ENCODE results near the gene CHGA. TPM values are rescaled to one million over a fixed set of nuclear protein-coding genes. Genes with fewer than 3 reads are reported as not detected.

CHGA gene, protein sequence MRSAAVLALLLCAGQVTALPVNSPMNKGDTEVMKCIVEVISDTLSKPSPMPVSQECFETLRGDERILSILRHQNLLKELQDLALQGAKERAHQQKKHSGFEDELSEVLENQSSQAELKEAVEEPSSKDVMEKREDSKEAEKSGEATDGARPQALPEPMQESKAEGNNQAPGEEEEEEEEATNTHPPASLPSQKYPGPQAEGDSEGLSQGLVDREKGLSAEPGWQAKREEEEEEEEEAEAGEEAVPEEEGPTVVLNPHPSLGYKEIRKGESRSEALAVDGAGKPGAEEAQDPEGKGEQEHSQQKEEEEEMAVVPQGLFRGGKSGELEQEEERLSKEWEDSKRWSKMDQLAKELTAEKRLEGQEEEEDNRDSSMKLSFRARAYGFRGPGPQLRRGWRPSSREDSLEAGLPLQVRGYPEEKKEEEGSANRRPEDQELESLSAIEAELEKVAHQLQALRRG
- total RNA-seq (2012; rRNA removed) = not detected in 2 replicates

DNA sequence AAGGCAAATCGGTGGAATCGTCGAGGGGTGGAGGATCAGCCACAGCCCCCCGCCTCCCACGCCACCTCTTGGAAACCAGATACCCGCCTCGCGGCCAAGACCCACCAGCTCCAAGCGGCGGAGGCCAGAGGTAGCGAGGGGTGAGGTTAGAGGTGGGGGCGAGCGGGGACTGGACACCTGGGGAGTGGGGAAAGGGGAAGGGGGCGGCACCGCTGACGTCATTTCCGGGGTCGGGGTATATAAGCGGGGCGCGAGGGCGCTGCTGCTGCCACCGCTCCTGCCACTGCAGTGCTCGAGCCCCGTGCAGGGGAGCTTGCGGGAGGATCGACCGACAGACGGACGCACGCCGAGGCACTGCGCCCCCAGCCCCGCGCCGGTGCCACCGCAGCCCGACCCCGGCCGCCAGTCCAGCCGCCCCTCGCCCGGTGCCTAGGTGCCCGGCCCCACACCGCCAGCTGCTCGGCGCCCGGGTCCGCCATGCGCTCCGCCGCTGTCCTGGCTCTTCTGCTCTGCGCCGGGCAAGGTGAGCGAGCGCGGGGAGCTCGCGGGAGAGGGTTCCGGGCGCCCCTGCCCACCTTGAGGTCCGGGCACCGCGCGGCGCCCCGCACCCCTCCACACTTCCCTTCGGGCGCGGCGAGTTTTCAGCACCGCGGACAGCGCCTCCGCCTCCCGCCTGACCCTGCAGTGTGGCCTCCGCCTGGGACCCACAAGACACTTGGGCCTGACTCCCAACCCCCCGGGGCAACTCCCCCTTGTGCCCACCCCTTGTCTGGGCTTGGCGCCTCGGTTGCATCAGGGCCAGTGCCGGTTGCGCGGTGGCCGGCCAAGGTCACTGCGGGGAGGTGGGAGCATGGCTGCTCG, at the start of gene CHGA:
CHGA (plus strand) TSS at position 268 of the 861 bp plus-strand sequence; CDS start at position 478, 210 bp downstream.
- no peaks in the 10 kb centered on the region for H3K4me1 ChIP-seq (ENCODE audit: control insufficient read depth, insufficient read depth, low read length)
- no peaks in the 10 kb centered on the region for H3K36me3 ChIP-seq (ENCODE audit: insufficient read depth, low read length)
- H3K9me3 ChIP-seq (replicated peaks; ENCODE audit: low read length) = no peaks in the 10 kb centered on the region
- peak within 1 kb of the TSS; percentile 49 for H3K4me2 ChIP-seq (ENCODE audit: low read length)
- peaks cover 46% of the 10 kb centered on the region for H3K27me3 ChIP-seq (ENCODE audit: control insufficient read depth, insufficient read depth, low read length)
- no peak within 1 kb of the TSS for H3K4me3 ChIP-seq (ENCODE audit: low read length)
- H3K9ac ChIP-seq (ENCODE audit: low read depth, low read length) = no peak within 1 kb of the TSS

DNA sequence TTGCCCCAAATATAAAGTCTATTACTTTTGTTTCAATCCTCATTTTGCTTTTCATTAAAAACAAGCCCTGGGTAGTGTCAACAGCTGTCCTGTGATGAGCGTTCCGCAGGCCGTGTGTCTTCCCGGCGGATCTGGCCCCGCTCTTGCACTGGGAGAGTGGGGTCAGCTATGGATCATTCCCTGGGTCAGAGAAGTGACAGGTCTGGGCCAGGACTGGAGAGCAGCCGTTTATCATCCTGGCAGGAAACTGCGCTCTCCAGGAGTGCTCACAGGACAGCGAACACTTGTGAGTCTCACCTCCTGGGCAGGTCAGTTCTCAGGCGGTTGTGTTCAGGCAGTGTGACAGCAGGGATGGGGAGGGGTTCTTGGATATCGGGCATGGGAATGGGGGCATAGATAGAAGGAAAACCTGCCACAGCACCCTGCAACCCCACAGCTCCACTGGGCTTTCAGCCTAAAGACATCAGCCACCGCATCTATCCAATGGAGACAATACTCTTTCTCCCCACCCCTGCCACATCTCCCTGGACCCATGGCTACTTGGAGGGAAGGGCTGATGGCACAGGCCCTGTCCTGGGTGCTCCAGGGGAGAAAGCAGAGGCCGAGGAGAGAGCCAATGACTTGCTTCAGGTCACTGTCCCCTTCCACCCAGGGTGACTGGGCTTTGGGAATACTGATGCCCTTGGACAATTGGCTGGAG, 47.8 kb upstream of the CHGA start:
- H3K27me3 ChIP-seq (ENCODE audit: control insufficient read depth, insufficient read depth, low read length) = peaks cover 56% of the 10 kb centered on the region
- no peaks in the 10 kb centered on the region for H3K4me1 ChIP-seq (ENCODE audit: control insufficient read depth, insufficient read depth, low read length)
- H3K36me3 ChIP-seq (ENCODE audit: insufficient read depth, low read length) = no peaks in the 10 kb centered on the region
- H3K4me2 ChIP-seq (ENCODE audit: low read length) = no peak overlapping the region
- no peaks in the 10 kb centered on the region for H3K9me3 ChIP-seq (replicated peaks; ENCODE audit: low read length)
- no peak overlapping the region for H3K4me3 ChIP-seq (ENCODE audit: low read length)
- H3K9ac ChIP-seq (ENCODE audit: low read depth, low read length) = no peak overlapping the region

DNA sequence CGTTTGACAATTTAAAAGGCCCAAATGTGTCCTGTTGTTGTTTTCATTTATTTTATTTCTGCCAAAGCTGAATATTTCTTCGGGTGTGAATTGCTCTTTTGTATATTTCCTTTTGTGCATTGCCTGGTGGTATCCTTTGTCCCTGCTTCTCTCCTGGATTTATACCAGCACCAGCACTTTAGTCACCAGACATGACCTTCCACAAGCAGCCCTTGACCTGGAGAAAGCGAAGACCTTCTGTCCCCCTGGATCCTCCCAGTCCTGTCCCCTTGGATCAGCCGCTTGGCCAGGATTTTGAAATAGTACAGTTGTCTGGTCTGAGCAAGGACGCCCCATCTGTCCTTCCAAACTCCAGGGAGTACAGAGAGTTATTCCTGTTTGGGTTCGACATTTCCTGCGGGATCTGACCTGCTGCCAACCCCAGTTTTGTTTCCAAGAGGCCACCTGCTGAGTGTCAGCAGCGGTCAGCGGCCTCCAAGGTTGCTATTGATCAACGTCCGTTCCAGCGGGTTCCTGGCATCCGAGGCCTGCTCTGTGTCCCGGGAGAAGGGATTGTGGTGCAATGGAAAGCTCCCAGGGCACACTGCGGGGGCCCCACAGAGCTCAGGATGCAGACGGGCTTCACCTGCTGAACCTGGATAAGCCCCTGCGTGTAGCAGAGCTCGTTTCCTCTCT, 45.1 kb upstream of the CHGA start:
- no peaks in the 10 kb centered on the region for H3K4me1 ChIP-seq (ENCODE audit: control insufficient read depth, insufficient read depth, low read length)
- no peak overlapping the region for H3K9ac ChIP-seq (ENCODE audit: low read depth, low read length)
- H3K36me3 ChIP-seq (ENCODE audit: insufficient read depth, low read length) = no peaks in the 10 kb centered on the region
- no peak overlapping the region for H3K4me2 ChIP-seq (ENCODE audit: low read length)
- H3K9me3 ChIP-seq (replicated peaks; ENCODE audit: low read length) = no peaks in the 10 kb centered on the region
- peaks cover 70% of the 10 kb centered on the region for H3K27me3 ChIP-seq (ENCODE audit: control insufficient read depth, insufficient read depth, low read length)
- H3K4me3 ChIP-seq (ENCODE audit: low read length) = no peak overlapping the region

DNA sequence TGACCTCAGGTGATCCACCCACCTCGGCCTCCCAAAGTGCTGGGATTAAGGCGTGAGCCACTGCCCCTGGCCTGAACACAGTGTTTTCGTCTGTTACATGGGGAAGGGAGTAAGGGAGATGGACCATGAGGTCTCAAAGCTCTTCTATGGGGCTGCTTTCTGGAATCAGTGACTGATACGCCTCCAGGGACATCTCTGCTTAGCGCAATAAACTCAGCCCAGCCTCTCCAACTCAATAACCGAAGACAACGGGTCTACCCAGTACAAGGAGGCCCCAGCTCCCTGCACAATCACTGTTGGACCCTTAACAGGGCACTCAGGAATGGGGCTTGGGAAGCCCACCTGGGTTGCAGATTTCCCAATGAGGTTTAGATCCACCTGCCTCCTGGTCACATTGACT, 42.6 kb upstream of the CHGA start:
- Histone ChIP-seq H3K4me3 (ENCODE audit: low read length) (no peak overlapping the region), H3K9me3 (replicated peaks; ENCODE audit: low read length) (no peaks in the 10 kb centered on the region), H3K9ac (ENCODE audit: low read depth, low read length) (no peak overlapping the region), H3K4me1 (ENCODE audit: control insufficient read depth, insufficient read depth, low read length) (no peaks in the 10 kb centered on the region), H3K36me3 (ENCODE audit: insufficient read depth, low read length) (no peaks in the 10 kb centered on the region), H3K27me3 (ENCODE audit: control insufficient read depth, insufficient read depth, low read length) (peaks cover 61% of the 10 kb centered on the region), H3K4me2 (ENCODE audit: low read length) (no peak overlapping the region)

DNA sequence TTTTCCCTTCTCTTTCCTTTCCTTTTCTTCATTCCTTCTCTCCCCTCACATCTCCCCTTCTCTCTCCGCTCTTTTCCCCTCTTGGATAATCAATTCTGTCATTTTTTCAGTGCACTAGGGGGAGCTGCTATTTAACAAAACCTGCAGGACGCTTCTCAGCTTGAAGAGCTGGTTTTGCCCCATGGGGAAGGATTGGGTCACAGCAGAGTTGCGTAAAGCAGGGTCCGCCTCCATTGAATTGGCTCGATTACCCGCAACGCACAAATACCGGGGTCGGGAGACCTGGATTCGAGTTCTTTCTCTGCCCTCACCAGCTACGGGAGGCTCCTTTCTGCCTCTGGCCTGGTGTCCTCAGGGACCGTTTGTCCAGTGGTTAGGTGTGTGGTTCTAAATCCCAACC, 42.1 kb upstream of the CHGA start:
- no peak overlapping the region for H3K4me2 ChIP-seq (ENCODE audit: low read length)
- no peaks in the 10 kb centered on the region for H3K4me1 ChIP-seq (ENCODE audit: control insufficient read depth, insufficient read depth, low read length)
- H3K4me3 ChIP-seq (ENCODE audit: low read length) = no peak overlapping the region
- H3K9me3 ChIP-seq (replicated peaks; ENCODE audit: low read length) = no peaks in the 10 kb centered on the region
- peaks cover 62% of the 10 kb centered on the region for H3K27me3 ChIP-seq (ENCODE audit: control insufficient read depth, insufficient read depth, low read length)
- H3K36me3 ChIP-seq (ENCODE audit: insufficient read depth, low read length) = no peaks in the 10 kb centered on the region
- H3K9ac ChIP-seq (ENCODE audit: low read depth, low read length) = no peak overlapping the region

DNA sequence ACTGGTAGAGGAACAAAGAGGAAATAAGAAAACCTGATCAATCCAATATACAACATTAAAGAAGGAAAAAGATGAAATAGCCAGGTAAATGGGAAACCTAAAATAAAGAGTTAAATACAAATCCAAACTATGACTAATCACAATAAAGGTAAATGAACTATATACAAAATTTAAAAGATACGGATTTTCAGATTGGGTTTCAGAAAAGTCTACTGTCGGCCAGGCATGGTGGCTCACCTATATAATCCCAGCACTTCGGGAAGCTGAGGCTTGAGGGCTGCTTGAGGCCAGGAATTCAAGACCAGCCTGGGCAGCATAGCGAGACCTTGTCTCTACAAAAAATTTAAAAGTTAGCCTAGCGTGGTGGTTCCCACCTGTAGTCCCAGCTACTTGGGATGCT, 39.9 kb upstream of the CHGA start:
- H3K9ac ChIP-seq (ENCODE audit: low read depth, low read length) = no peak overlapping the region
- no peaks in the 10 kb centered on the region for H3K36me3 ChIP-seq (ENCODE audit: insufficient read depth, low read length)
- no peaks in the 10 kb centered on the region for H3K4me1 ChIP-seq (ENCODE audit: control insufficient read depth, insufficient read depth, low read length)
- no peak overlapping the region for H3K4me3 ChIP-seq (ENCODE audit: low read length)
- H3K9me3 ChIP-seq (replicated peaks; ENCODE audit: low read length) = no peaks in the 10 kb centered on the region
- peaks cover 57% of the 10 kb centered on the region for H3K27me3 ChIP-seq (ENCODE audit: control insufficient read depth, insufficient read depth, low read length)
- H3K4me2 ChIP-seq (ENCODE audit: low read length) = no peak overlapping the region

DNA sequence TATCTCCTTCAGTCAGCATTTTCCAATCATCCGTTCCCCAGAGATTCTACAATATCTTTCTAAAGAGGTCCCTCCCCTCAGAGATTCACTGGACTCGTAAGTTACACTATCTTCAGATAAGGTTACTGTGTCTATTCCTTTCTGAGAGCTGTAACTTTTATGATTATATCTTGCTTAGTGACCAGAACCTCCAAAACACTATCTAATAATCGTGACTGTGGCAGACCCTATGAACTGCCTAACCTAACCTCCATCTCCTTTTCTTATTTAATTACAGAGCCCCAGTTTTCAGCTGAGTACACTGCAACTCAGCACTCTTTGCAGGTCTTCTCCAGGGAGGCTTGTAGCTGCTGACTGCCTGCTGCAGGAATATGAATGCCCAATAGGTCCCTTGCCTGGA, 38.5 kb upstream of the CHGA start:
- no peaks in the 10 kb centered on the region for H3K36me3 ChIP-seq (ENCODE audit: insufficient read depth, low read length)
- H3K4me1 ChIP-seq (ENCODE audit: control insufficient read depth, insufficient read depth, low read length) = no peaks in the 10 kb centered on the region
- no peak overlapping the region for H3K4me3 ChIP-seq (ENCODE audit: low read length)
- no peak overlapping the region for H3K4me2 ChIP-seq (ENCODE audit: low read length)
- no peak overlapping the region for H3K9ac ChIP-seq (ENCODE audit: low read depth, low read length)
- peaks cover 46% of the 10 kb centered on the region for H3K27me3 ChIP-seq (ENCODE audit: control insufficient read depth, insufficient read depth, low read length)
- H3K9me3 ChIP-seq (replicated peaks; ENCODE audit: low read length) = no peaks in the 10 kb centered on the region

DNA sequence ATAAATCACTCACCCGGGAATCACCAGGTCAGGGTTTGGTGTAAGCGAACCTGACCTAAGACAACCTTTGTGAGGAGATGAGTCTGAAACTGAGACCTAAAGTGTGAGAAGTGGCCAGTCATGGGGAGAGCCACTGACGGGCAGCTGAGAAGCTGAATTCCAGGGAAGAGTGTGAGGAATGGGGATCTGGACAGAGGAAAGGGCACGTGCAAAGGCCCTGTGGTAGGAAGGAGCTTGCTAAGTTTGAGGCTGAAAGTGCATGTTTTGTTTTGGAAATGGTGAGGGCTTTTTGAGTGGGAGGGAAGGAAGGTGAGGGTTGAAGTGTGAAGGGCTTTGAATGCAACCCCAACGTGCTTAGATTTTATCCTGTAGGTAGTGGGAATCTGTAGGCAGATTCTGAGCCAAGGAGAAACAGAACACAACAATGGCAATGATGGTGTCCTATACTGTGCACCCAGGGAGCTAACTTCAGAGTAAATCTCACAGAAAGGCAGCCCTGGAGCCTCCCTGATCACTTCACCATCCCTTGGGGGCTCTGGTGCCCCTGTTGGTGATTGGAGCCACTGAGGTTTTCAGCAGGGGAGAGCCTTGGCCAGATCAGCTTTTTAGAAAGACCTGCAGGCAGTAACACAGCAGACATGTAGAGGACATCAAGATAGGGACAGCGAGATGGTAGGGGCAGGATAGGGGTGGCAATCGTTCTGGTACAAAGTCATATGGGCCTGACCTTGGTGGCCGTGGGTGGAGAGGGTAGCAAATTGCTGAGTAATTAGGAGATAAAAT, 37.5 kb upstream of the CHGA start:
- Histone ChIP-seq H3K4me2 (ENCODE audit: low read length) (no peak overlapping the region), H3K9ac (ENCODE audit: low read depth, low read length) (no peak overlapping the region), H3K36me3 (ENCODE audit: insufficient read depth, low read length) (no peaks in the 10 kb centered on the region), H3K4me3 (ENCODE audit: low read length) (no peak overlapping the region), H3K9me3 (replicated peaks; ENCODE audit: low read length) (no peaks in the 10 kb centered on the region), H3K27me3 (ENCODE audit: control insufficient read depth, insufficient read depth, low read length) (peaks cover 50% of the 10 kb centered on the region), H3K4me1 (ENCODE audit: control insufficient read depth, insufficient read depth, low read length) (no peaks in the 10 kb centered on the region)

DNA sequence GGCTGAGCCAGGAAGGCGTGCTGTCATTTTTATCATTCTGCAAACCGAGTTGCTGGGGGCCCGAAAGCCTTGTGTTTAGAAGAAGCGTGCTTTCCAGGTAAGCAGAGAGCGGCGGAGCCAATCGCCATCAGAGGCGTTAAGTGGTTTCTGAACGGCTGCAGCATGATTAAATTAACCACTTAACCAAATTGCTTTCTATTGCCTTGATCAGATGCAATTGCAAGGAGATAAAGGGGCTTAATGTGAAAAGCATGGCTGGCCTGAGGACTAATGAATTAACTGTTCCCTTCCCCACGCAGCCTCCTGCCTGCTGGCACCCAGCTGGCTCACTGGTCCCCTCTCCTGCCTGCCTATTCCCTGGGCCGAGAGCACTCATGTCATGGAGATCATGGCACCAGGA, 36.6 kb upstream of the CHGA start:
- Histone ChIP-seq H3K4me2 (ENCODE audit: low read length) (no peak overlapping the region), H3K9ac (ENCODE audit: low read depth, low read length) (no peak overlapping the region), H3K36me3 (ENCODE audit: insufficient read depth, low read length) (no peaks in the 10 kb centered on the region), H3K4me1 (ENCODE audit: control insufficient read depth, insufficient read depth, low read length) (no peaks in the 10 kb centered on the region), H3K9me3 (replicated peaks; ENCODE audit: low read length) (no peaks in the 10 kb centered on the region), H3K27me3 (ENCODE audit: control insufficient read depth, insufficient read depth, low read length) (peaks cover 44% of the 10 kb centered on the region), H3K4me3 (ENCODE audit: low read length) (no peak overlapping the region)

DNA sequence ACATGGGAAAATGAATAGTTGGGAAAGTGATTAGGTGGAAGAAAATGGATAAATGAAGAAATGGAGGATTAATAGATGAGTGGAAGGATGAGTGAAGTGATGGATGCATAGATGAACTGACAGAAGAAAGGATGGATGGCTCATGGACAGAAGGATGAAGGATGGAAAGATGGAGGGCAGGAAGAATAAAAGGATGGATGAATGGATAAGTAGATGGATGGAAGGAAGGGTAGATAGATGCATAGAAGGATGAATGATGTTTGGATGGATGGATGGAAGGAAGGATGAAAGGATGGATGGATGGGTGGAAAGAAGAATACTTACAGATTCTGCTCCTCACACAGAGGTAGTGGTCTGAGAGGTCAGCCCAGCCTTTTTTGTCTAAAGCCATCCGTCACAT, 35.8 kb upstream of the CHGA start:
- no peaks in the 10 kb centered on the region for H3K9me3 ChIP-seq (replicated peaks; ENCODE audit: low read length)
- no peak overlapping the region for H3K4me2 ChIP-seq (ENCODE audit: low read length)
- H3K27me3 ChIP-seq (ENCODE audit: control insufficient read depth, insufficient read depth, low read length) = peaks cover 37% of the 10 kb centered on the region
- H3K4me3 ChIP-seq (ENCODE audit: low read length) = no peak overlapping the region
- H3K9ac ChIP-seq (ENCODE audit: low read depth, low read length) = no peak overlapping the region
- no peaks in the 10 kb centered on the region for H3K36me3 ChIP-seq (ENCODE audit: insufficient read depth, low read length)
- no peaks in the 10 kb centered on the region for H3K4me1 ChIP-seq (ENCODE audit: control insufficient read depth, insufficient read depth, low read length)
